ENCODE measurements around the gene GADD45A. TPM values are rescaled to one million over a fixed set of nuclear protein-coding genes. Genes with fewer than 3 reads are reported as not detected.
"Not testable (repeated sequence)": the region's sequence is repeated elsewhere in the genome, so short reads cannot be mapped to it uniquely, and the experiment has no call there.

The GADD45A gene
- total RNA-seq, 1 donor from 2014 or later = 171 TPM

GRCh38 chr1:67717876-67718275 lies 32.9 kb downstream of the GADD45A start:
- no peak for DNase-seq (ENCODE audit: extremely low read depth, low read depth, low spot score)

- no peak for DNase-seq (ENCODE audit: extremely low read depth, low read depth, low spot score)
These were observed 34.6 kb downstream of the GADD45A start for GRCh38 chr1:67719329-67720196.

GRCh38 chr1:67721112-67721511 lies 36.1 kb downstream of the GADD45A start:
- DNase-seq (ENCODE audit: extremely low read depth, low read depth, low spot score) = no peak

GRCh38 chr1:67721650-67722291 lies 36.8 kb downstream of the GADD45A start:
- no peak for DNase-seq (ENCODE audit: extremely low read depth, low read depth, low spot score)

- no peak for DNase-seq (ENCODE audit: extremely low read depth, low read depth, low spot score)
These were observed 37.4 kb downstream of the GADD45A start for GRCh38 chr1:67722292-67722944.

GRCh38 chr1:67723126-67723525 lies 38.1 kb downstream of the GADD45A start:
- no peak for DNase-seq (ENCODE audit: extremely low read depth, low read depth, low spot score)

GRCh38 chr1:67723620-67724019 lies 38.6 kb downstream of the GADD45A start:
- DNase-seq (ENCODE audit: extremely low read depth, low read depth, low spot score) = no peak

- no peak for DNase-seq (ENCODE audit: extremely low read depth, low read depth, low spot score)
These were observed 40.0 kb downstream of the GADD45A start for GRCh38 chr1:67724928-67725560.

- DNase-seq (ENCODE audit: extremely low read depth, low read depth, low spot score) = no peak
These were observed 41.2 kb downstream of the GADD45A start for GRCh38 chr1:67726224-67726623.

GRCh38 chr1:67729872-67730271 lies 44.9 kb downstream of the GADD45A start:
- DNase-seq (ENCODE audit: extremely low read depth, low read depth, low spot score) = no peak

GRCh38 chr1:67730312-67730711 lies 45.3 kb downstream of the GADD45A start:
- DNase-seq (ENCODE audit: extremely low read depth, low read depth, low spot score) = not testable (repeated sequence)

GRCh38 chr1:67731322-67731721 lies 46.3 kb downstream of the GADD45A start:
- no peak for DNase-seq (ENCODE audit: extremely low read depth, low read depth, low spot score)

GRCh38 chr1:67732750-67733151 lies 47.8 kb downstream of the GADD45A start:
- no peak for DNase-seq (ENCODE audit: extremely low read depth, low read depth, low spot score)

- DNase-seq (ENCODE audit: extremely low read depth, low read depth, low spot score) = no peak
These were observed 48.8 kb downstream of the GADD45A start for GRCh38 chr1:67733681-67734322.

GRCh38 chr1:67734323-67734690 lies 49.3 kb downstream of the GADD45A start:
- no peak for DNase-seq (ENCODE audit: extremely low read depth, low read depth, low spot score)

- DNase-seq (ENCODE audit: extremely low read depth, low read depth, low spot score) = no peak
These were observed 50.2 kb downstream of the GADD45A start for GRCh38 chr1:67735206-67735605.

GRCh38 chr1:67735806-67736627 lies 51.0 kb downstream of the GADD45A start:
- DNase-seq (ENCODE audit: extremely low read depth, low read depth, low spot score) = no peak

GRCh38 chr1:67736750-67737149 lies 51.7 kb downstream of the GADD45A start:
- no peak for DNase-seq (ENCODE audit: extremely low read depth, low read depth, low spot score)

- DNase-seq (ENCODE audit: extremely low read depth, low read depth, low spot score) = no peak
These were observed 52.9 kb downstream of the GADD45A start for GRCh38 chr1:67737875-67738274.
